Measurements from ENCODE around the gene FREY1. TPM values are rescaled to one million over a fixed set of nuclear protein-coding genes. Genes with fewer than 3 reads are reported as not detected.
A peak's percentile ranks its signal among the peaks of the same experiment; 100 is the strongest.

FREY1 gene
- total RNA-seq, 1 donor from 2014 or later, result 0.78 TPM

GRCh38 chr11:45918331-45918941 lies 11.4 kb upstream of the FREY1 start:
- Mint-ChIP-seq H3K4me3 (ENCODE audit: unreplicated experiment) (peak overlapping the region; percentile 94), H3K27ac (ENCODE audit: unreplicated experiment) (peak overlapping the region; percentile 80), H3K9me3 (ENCODE audit: unreplicated experiment) (peaks cover 11% of the 10 kb centered on the region), H3K4me1 (ENCODE audit: low read depth, unreplicated experiment) (peaks cover 3% of the 10 kb centered on the region), H3K27me3 (ENCODE audit: unreplicated experiment) (peaks cover 10% of the 10 kb centered on the region), H3K36me3 (ENCODE audit: unreplicated experiment) (no peaks in the 10 kb centered on the region)
- no peak for TF ChIP-seq CTCF (IDR thresholded peaks at IDR 0.05; ENCODE audit: partially characterized antibody, unreplicated experiment)
- DNase-seq, result peak; percentile 86

- peaks cover 3% of the 10 kb centered on the region for H3K4me1 Mint-ChIP-seq (ENCODE audit: low read depth, unreplicated experiment)
- peaks cover 8% of the 10 kb centered on the region for H3K27me3 Mint-ChIP-seq (ENCODE audit: unreplicated experiment)
- DNase-seq, result peak; percentile 94
- H3K9me3 Mint-ChIP-seq (ENCODE audit: unreplicated experiment), result peaks cover 10% of the 10 kb centered on the region
- no peaks in the 10 kb centered on the region for H3K36me3 Mint-ChIP-seq (ENCODE audit: unreplicated experiment)
- peak within 1 kb of the TSS; percentile 97 for H3K27ac Mint-ChIP-seq (ENCODE audit: unreplicated experiment)
- H3K4me3 Mint-ChIP-seq (ENCODE audit: unreplicated experiment), result peak within 1 kb of the TSS; percentile 94
- TF ChIP-seq CTCF (IDR thresholded peaks at IDR 0.05; ENCODE audit: partially characterized antibody, unreplicated experiment), result no peak
Measured at GRCh38 chr11:45917623-45918330, 10.7 kb upstream of the FREY1 start, which contains the start of gene PEX16. PEX16 (minus strand) TSS chr11:45917877; CDS start chr11:45917811, 66 bp downstream.

- no peak for DNase-seq
- H3K9me3 Mint-ChIP-seq (ENCODE audit: unreplicated experiment), result peaks cover 10% of the 10 kb centered on the region
- TF ChIP-seq CTCF (IDR thresholded peaks at IDR 0.05; ENCODE audit: partially characterized antibody, unreplicated experiment), result no peak
- H3K4me1 Mint-ChIP-seq (ENCODE audit: low read depth, unreplicated experiment), result peaks cover 3% of the 10 kb centered on the region
- peak overlapping the region; percentile 94 for H3K4me3 Mint-ChIP-seq (ENCODE audit: unreplicated experiment)
- peaks cover 8% of the 10 kb centered on the region for H3K27me3 Mint-ChIP-seq (ENCODE audit: unreplicated experiment)
- no peaks in the 10 kb centered on the region for H3K36me3 Mint-ChIP-seq (ENCODE audit: unreplicated experiment)
- peak overlapping the region; percentile 97 for H3K27ac Mint-ChIP-seq (ENCODE audit: unreplicated experiment)
Measured at GRCh38 chr11:45917286-45917622, 10.2 kb upstream of the FREY1 start.

- TF ChIP-seq CTCF (IDR thresholded peaks at IDR 0.05; ENCODE audit: partially characterized antibody, unreplicated experiment), result no peak
- peak overlapping the region; percentile 38 for H3K4me3 Mint-ChIP-seq (ENCODE audit: unreplicated experiment)
- H3K9me3 Mint-ChIP-seq (ENCODE audit: unreplicated experiment), result peaks cover 8% of the 10 kb centered on the region
- no peaks in the 10 kb centered on the region for H3K36me3 Mint-ChIP-seq (ENCODE audit: unreplicated experiment)
- DNase-seq, result no peak
- no peak overlapping the region for H3K27ac Mint-ChIP-seq (ENCODE audit: unreplicated experiment)
- H3K4me1 Mint-ChIP-seq (ENCODE audit: low read depth, unreplicated experiment), result peaks cover 3% of the 10 kb centered on the region
- H3K27me3 Mint-ChIP-seq (ENCODE audit: unreplicated experiment), result peaks cover 3% of the 10 kb centered on the region
Measured at GRCh38 chr11:45915446-45915845, 8.4 kb upstream of the FREY1 start.
